ENCODE data around the gene HOXB2. TPM values are rescaled to one million over a fixed set of nuclear protein-coding genes. Genes with fewer than 3 reads are reported as not detected.

Gene HOXB2
- total and polyA plus RNA-seq, 2 donors (not counting 1 experiment from before 2014, with no cell fraction given) = 12.2 to 12.3 TPM

DNA sequence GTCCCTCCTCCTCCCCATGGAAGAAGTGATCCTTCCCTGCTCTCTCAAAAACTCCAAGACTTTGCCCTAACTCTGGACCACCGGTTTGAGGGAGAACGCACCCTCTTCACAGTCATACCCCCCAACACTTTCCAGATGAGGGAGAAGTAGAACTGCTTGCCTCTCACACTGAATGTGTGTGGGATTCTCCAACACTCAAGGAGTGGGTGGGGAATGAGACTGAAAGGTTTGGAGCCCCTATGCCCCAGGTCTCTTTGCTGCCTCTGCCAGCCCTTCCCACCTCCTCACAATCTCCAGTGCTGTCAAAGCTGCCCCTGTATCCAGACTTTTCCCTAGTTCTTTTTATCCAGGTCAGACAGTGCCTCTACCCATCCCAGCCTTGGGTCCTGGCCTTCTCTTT is 21.8 kb upstream of the HOXB2 start:
- Histone ChIP-seq H2AFZ (ENCODE audit: low read length) (no peak overlapping the region), H3K27ac (ENCODE audit: insufficient read depth, low read length) (peak overlapping the region; percentile 86), H3K4me2 (ENCODE audit: extremely low read depth, insufficient read depth, low read length) (peak overlapping the region; percentile 90), H3K4me3 (replicated peaks in 1 of 4; ENCODE audit: control extremely low read depth in 1 of 4, insufficient read depth in 1 of 4, low read depth in 3 of 4, low read length in 4 of 4) (peak overlapping the region in 2 of 4 experiments; percentile 7 to 98), H4K20me1 (ENCODE audit: control insufficient read depth, extremely low read depth, insufficient read depth, low read length) (no peaks in the 10 kb centered on the region), H3K9me3 (ENCODE audit: control insufficient read depth, insufficient read depth, low read depth, low read length) (no peaks in the 10 kb centered on the region), H3K27me3 (ENCODE audit: control insufficient read depth, insufficient read depth, low read length) (no peaks in the 10 kb centered on the region), H3K36me3 (ENCODE audit: control insufficient read depth, insufficient read depth, low read length) (peaks cover 12% of the 10 kb centered on the region), H3K9ac (ENCODE audit: insufficient read depth, low read length) (no peak overlapping the region), H3K4me1 (ENCODE audit: control insufficient read depth, extremely low read depth, insufficient read depth, low read length) (peaks cover 40% of the 10 kb centered on the region), H3K79me2 (ENCODE audit: control insufficient read depth, insufficient read depth, low read length) (peaks cover 99% of the 10 kb centered on the region)
- DNase-seq (ENCODE audit: low read depth in 2 of 2) = no peak
- TF ChIP-seq, protein P1, sequence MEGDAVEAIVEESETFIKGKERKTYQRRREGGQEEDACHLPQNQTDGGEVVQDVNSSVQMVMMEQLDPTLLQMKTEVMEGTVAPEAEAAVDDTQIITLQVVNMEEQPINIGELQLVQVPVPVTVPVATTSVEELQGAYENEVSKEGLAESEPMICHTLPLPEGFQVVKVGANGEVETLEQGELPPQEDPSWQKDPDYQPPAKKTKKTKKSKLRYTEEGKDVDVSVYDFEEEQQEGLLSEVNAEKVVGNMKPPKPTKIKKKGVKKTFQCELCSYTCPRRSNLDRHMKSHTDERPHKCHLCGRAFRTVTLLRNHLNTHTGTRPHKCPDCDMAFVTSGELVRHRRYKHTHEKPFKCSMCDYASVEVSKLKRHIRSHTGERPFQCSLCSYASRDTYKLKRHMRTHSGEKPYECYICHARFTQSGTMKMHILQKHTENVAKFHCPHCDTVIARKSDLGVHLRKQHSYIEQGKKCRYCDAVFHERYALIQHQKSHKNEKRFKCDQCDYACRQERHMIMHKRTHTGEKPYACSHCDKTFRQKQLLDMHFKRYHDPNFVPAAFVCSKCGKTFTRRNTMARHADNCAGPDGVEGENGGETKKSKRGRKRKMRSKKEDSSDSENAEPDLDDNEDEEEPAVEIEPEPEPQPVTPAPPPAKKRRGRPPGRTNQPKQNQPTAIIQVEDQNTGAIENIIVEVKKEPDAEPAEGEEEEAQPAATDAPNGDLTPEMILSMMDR (conservative IDR thresholded peaks at IDR 0.05 in 1 of 2, IDR thresholded peaks at IDR 0.05 in 1 of 2; ENCODE audit: low read depth in 1 of 2, low read length in 2 of 2) = no peak
- TF ChIP-seq EZH2 (IDR thresholded peaks at IDR 0.05; ENCODE audit: low read length, missing control alignments) = no peak

DNA sequence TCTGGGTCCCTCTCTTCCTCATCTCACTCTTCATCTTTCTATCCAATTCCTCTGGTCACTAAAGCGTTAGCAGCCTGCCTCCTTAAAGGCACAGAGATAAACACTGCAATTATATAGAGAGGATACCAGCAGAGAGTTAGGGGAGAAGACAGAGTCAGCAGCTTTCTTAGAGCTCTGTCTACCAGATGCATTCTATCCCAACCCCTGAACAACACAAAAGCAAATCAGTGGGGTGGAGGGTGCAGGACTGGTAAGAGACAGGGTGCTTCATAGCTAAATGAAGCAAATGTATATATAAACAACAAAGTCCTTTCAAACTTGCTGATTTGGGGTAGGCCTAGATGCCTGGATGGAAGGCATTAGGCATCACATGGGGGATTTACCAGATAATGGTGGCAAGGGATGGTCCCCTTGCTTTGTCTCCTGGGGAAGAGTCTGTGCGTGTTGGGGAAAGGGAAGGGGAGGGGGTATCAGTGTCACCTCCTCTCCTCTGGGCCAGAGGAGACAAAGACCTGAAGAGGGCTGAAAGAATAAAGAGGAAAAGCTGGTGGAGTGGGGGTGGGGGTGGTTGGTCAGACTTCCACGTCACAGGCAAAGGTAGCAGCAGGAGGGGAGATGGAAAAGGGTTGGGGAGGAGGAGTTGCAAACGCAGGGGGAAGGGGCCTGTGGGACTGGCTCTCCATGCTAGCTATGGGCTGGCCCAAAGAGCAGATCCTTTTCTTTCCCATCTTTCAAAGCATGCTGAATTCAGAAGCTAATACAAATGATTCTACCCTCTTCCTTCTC is 21.2 kb upstream of the HOXB2 start:
- H2AFZ ChIP-seq (ENCODE audit: low read length) = no peak overlapping the region
- H3K4me2 ChIP-seq (ENCODE audit: extremely low read depth, insufficient read depth, low read length) = peak overlapping the region; percentile 90
- no peaks in the 10 kb centered on the region for H3K9me3 ChIP-seq (ENCODE audit: control insufficient read depth, insufficient read depth, low read depth, low read length)
- no peak for TF ChIP-seq EZH2 (IDR thresholded peaks at IDR 0.05; ENCODE audit: low read length, missing control alignments)
- TF ChIP-seq, protein P1 (conservative IDR thresholded peaks at IDR 0.05 in 1 of 2, IDR thresholded peaks at IDR 0.05 in 1 of 2; ENCODE audit: low read depth in 1 of 2, low read length in 2 of 2) = no peak
- H3K27ac ChIP-seq (ENCODE audit: insufficient read depth, low read length) = peak overlapping the region; percentile 86
- peaks cover 99% of the 10 kb centered on the region for H3K79me2 ChIP-seq (ENCODE audit: control insufficient read depth, insufficient read depth, low read length)
- peak; percentile 42 to 52 for DNase-seq (ENCODE audit: low read depth in 2 of 2)
- no peak overlapping the region for H3K9ac ChIP-seq (ENCODE audit: insufficient read depth, low read length)
- peak overlapping the region in 2 of 4 experiments; percentile 53 to 98 for H3K4me3 ChIP-seq (replicated peaks in 1 of 4; ENCODE audit: control extremely low read depth in 1 of 4, insufficient read depth in 1 of 4, low read depth in 3 of 4, low read length in 4 of 4)
- H3K27me3 ChIP-seq (ENCODE audit: control insufficient read depth, insufficient read depth, low read length) = no peaks in the 10 kb centered on the region
- no peaks in the 10 kb centered on the region for H4K20me1 ChIP-seq (ENCODE audit: control insufficient read depth, extremely low read depth, insufficient read depth, low read length)
- H3K4me1 ChIP-seq (ENCODE audit: control insufficient read depth, extremely low read depth, insufficient read depth, low read length) = peaks cover 42% of the 10 kb centered on the region
- peaks cover 13% of the 10 kb centered on the region for H3K36me3 ChIP-seq (ENCODE audit: control insufficient read depth, insufficient read depth, low read length)

DNA sequence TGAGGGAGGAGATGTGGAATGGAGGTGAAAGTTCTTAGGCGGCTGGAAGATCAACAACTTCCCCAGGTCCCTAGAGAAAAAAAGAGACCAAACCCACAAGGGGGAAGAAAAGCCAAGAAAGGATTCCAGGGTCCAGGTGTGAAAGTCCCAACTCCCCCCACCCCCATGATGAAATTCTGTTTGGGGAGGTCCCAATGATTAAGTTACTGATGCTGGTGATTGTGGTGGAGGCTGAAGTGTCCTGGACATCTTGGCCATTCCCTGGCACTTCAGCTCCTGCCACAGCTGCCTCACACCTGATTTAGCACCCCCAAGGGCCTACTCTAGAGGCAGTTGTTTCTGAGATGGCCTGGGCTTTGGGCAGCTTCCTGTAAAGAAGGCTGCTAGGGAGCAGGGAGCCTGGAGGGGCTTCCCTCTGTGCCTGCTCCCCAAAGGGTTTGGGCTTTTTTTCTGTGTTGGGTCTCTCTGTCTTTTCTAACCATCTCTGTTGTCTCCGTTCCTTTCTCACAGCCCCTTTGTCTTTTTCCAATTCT is 20.2 kb upstream of the HOXB2 start:
- TF ChIP-seq, protein P1 (conservative IDR thresholded peaks at IDR 0.05 in 1 of 2, IDR thresholded peaks at IDR 0.05 in 1 of 2; ENCODE audit: low read depth in 1 of 2, low read length in 2 of 2) = no peak
- TF ChIP-seq EZH2 (IDR thresholded peaks at IDR 0.05; ENCODE audit: low read length, missing control alignments) = no peak
- Histone ChIP-seq H3K79me2 (ENCODE audit: control insufficient read depth, insufficient read depth, low read length) (peaks cover 99% of the 10 kb centered on the region), H3K27me3 (ENCODE audit: control insufficient read depth, insufficient read depth, low read length) (no peaks in the 10 kb centered on the region), H2AFZ (ENCODE audit: low read length) (no peak overlapping the region), H3K27ac (ENCODE audit: insufficient read depth, low read length) (peak overlapping the region; percentile 86), H3K36me3 (ENCODE audit: control insufficient read depth, insufficient read depth, low read length) (peaks cover 13% of the 10 kb centered on the region), H3K4me2 (ENCODE audit: extremely low read depth, insufficient read depth, low read length) (peak overlapping the region; percentile 95), H3K4me1 (ENCODE audit: control insufficient read depth, extremely low read depth, insufficient read depth, low read length) (peaks cover 47% of the 10 kb centered on the region), H4K20me1 (ENCODE audit: control insufficient read depth, extremely low read depth, insufficient read depth, low read length) (no peaks in the 10 kb centered on the region), H3K9me3 (ENCODE audit: control insufficient read depth, insufficient read depth, low read depth, low read length) (no peaks in the 10 kb centered on the region), H3K4me3 (replicated peaks in 1 of 4; ENCODE audit: control extremely low read depth in 1 of 4, insufficient read depth in 1 of 4, low read depth in 3 of 4, low read length in 4 of 4) (peak overlapping the region; percentile 53 to 98 (median 63)), H3K9ac (ENCODE audit: insufficient read depth, low read length) (no peak overlapping the region)
- DNase-seq (ENCODE audit: low read depth in 2 of 2) = peak; percentile 38 to 75
